Gastroesophageal sphincter (tissue), 4 donors: Measurements from ENCODE around the gene TNIP1. TPM values are rescaled to one million over a fixed set of nuclear protein-coding genes. Genes with fewer than 3 reads are reported as not detected.

Experiments used
- ATAC-seq: fragments of 150-250 bp; one replicate; pipeline ENCODE4 v1.9.1; 2016; ENCODE audit warnings: mild to moderate bottlenecking, moderate library complexity
- H3K27ac ChIP-seq, 4 donors: fragments of 200-600 bp; sonication (generic) in 3 of 4; 1 replicate in 3 of 4; 2 replicates in 1 of 4; pipeline ENCODE4 v1.5.1; 2016 to 2019
- H3K27me3 ChIP-seq: fragments of 200-600 bp; sonication (generic); one replicate; pipeline ENCODE4 v1.5.1; 2019
- H3K36me3 ChIP-seq, 2 donors: fragments of 200-600 bp; sonication (generic); one replicate each; pipeline ENCODE4 v1.5.1; 2019; ENCODE audit warnings: control low read depth in 1 of 2
- H3K4me1 ChIP-seq, 3 donors: fragments of 200-600 bp; sonication (generic); 1 replicate in 2 of 3; 2 replicates in 1 of 3; pipeline ENCODE4 v1.5.1; 2016 to 2019; ENCODE audit warnings: control low read depth in 2 of 3
- H3K4me3 ChIP-seq, 2 donors: fragments of 200-600 bp; sonication (generic); one replicate each; pipeline ENCODE4 v1.5.1; 2019; ENCODE audit warnings: mild to moderate bottlenecking in 1 of 2, moderate library complexity in 1 of 2
- H3K9me3 ChIP-seq, 3 donors: fragments of 200-600 bp; sonication (generic); one replicate each; pipeline ENCODE4 v1.5.1; 2017 to 2019; ENCODE audit warnings: control low read depth in 2 of 3
- CTCF ChIP-seq, 4 experiments: fragments of 200-600 bp in 2 of 4; fragments of 450-650 bp in 2 of 4; sonication (generic) in 1 of 4; IDR thresholded peaks; one replicate each; pipeline ENCODE4 v1.5.1; 2017 to 2019; ENCODE audit warnings: antibody characterized with exemption in 4 of 4, mild to moderate bottlenecking in 2 of 4, moderate library complexity in 2 of 4
- EP300 ChIP-seq: sonication (generic); formaldehyde crosslinking; IDR thresholded peaks from one replicate; pipeline ENCODE4 v1.6.1; 2017; ENCODE audit warnings: antibody characterized with exemption, mild to moderate bottlenecking
- POLR2A ChIP-seq, 2 donors: fragments of 450-650 bp; IDR thresholded peaks; one replicate each; pipeline ENCODE4 v1.6.1; 2017; ENCODE audit warnings: antibody characterized with exemption in 2 of 2, mild to moderate bottlenecking in 2 of 2, moderate library complexity in 1 of 2
- POLR2AphosphoS5 ChIP-seq: sonication (generic); formaldehyde crosslinking; IDR thresholded peaks from one replicate; pipeline ENCODE4 v1.6.1; 2017; ENCODE audit warnings: antibody characterized with exemption
- WGBS, 2 donors: methylation state at CpG; one replicate each; pipeline ENCODE4 v1.1.5; 2018; ENCODE audit warnings: low coverage in 1 of 2; 5-methylcytosine and 5-hydroxymethylcytosine counted together
- total RNA-seq, 4 donors: library from RNA; depleted of rRNA; stranded (reverse); fragments of >200 nt; gene quantifications; one replicate each; pipeline ENCODE4 v1.1.0, GENCODE V29; 2016

TNIP1 gene
- total RNA-seq, 4 donors from 2014 or later, result 74.2 to 142 (median 97.9) TPM

- Histone ChIP-seq H3K27me3 (no peaks in the 10 kb centered on the region), H3K36me3 (peaks cover 0 to 10% of the 10 kb centered on the region in 2 donors), H3K4me3 (no peak overlapping the region), H3K4me1 (peaks cover 6 to 50% (median 26%) of the 10 kb centered on the region in 3 donors), H3K9me3 (no peaks in the 10 kb centered on the region), H3K27ac (peak overlapping the region in 3 of 4 donors; percentile 65 to 77 (median 69))
- TF ChIP-seq CTCF (IDR thresholded peaks at IDR 0.05) (no peak), POLR2A (IDR thresholded peaks at IDR 0.05) (no peak), POLR2AphosphoS5 (no peak), EP300 (no peak)
- ATAC-seq, result no peak
- WGBS, 2 donors, result 68 to 71% methylated on average over 6 of the region's 6 CpGs
Measured at GRCh38 chr5:151096001-151096373, 15.2 kb upstream of the TNIP1 start.

- H3K9me3 ChIP-seq, result no peaks in the 10 kb centered on the region
- H3K4me3 ChIP-seq, result no peak overlapping the region
- H3K36me3 ChIP-seq, result peaks cover 0 to 5% of the 10 kb centered on the region in 2 donors
- WGBS, 2 donors, result 43 to 67% methylated on average over 4 to 5 of the region's 5 CpGs
- TF ChIP-seq EP300 (no peak), POLR2AphosphoS5 (peak; percentile 68), POLR2A (IDR thresholded peaks at IDR 0.05) (no peak), CTCF (IDR thresholded peaks at IDR 0.05) (no peak)
- peaks cover 6 to 45% (median 26%) of the 10 kb centered on the region in 3 donors for H3K4me1 ChIP-seq
- peak overlapping the region in 3 of 4 donors; percentile 65 to 77 (median 69) for H3K27ac ChIP-seq
- ATAC-seq, result peak; percentile 7
- H3K27me3 ChIP-seq, result no peaks in the 10 kb centered on the region
Measured at GRCh38 chr5:151095341-151096000, 14.6 kb upstream of the TNIP1 start.

GRCh38 chr5:151094852-151095245 is 14.0 kb upstream of the TNIP1 start:
- H3K4me1 ChIP-seq, result peaks cover 6 to 39% (median 26%) of the 10 kb centered on the region in 3 donors
- 38 to 48% methylated on average over 6 to 7 of the region's 8 CpGs for WGBS, 2 donors

DNA sequence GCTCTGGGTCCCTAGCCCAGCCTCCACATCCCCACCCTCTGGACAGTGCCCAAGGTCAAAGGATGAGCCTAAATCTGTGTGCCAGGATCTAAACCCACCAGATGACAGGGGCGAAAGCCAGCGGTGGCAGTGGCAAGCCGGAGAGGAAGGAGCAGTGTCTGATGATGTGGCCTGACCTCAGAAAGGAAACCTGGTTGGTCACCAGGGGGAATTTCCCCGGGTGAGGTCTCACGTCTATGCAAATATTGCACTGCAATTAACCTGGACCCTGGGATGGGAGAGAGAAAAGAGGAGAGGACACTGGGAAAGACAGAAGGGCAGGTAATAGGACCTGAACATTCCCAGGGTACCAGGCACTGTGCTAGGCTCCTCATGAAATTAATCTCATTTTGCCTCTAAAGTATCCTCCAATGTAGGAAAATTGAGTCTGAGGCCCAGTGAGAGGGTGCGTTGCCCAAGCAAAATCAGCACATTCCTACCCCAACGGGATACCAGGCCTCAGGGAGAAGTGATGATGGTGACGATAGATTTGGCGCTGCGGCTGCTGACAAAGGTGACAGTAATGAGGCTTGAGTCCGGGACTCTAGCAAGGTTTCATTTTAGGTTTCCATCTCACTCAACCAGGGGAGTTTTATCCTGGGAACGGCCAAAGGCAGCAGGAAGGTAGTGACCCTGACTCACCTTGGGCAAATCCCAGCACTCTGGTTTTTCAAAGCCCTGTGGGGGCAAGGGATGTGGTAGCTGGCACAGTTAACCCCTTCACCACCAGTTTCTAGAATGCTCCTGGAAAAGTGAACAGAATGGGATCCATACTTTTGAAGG is 13.4 kb upstream of the TNIP1 start:
- Histone ChIP-seq H3K27ac (peak overlapping the region in 3 of 4 donors; percentile 65 to 77 (median 69)), H3K4me3 (no peak overlapping the region), H3K36me3 (no peaks in the 10 kb centered on the region), H3K4me1 (peaks cover 6 to 38% (median 26%) of the 10 kb centered on the region in 3 donors), H3K27me3 (peaks cover 2% of the 10 kb centered on the region), H3K9me3 (no peaks in the 10 kb centered on the region)
- WGBS, 2 donors, result 31 to 45% methylated on average over 4 to 10 of the region's 12 CpGs
- ATAC-seq, result peak; percentile 2
- TF ChIP-seq POLR2AphosphoS5, result peak; percentile 7
- no peak for TF ChIP-seq EP300
- no peak for TF ChIP-seq CTCF (IDR thresholded peaks at IDR 0.05)
- no peak for TF ChIP-seq POLR2A (IDR thresholded peaks at IDR 0.05)

More at GRCh38 chr5:151094852-151095245, 14.0 kb upstream of the TNIP1 start:
- no peak overlapping the region for H3K4me3 ChIP-seq
- no peak for TF ChIP-seq POLR2AphosphoS5
- no peak for TF ChIP-seq CTCF (IDR thresholded peaks at IDR 0.05)
- TF ChIP-seq EP300, result no peak
- TF ChIP-seq POLR2A (IDR thresholded peaks at IDR 0.05), result no peak
- H3K27ac ChIP-seq, result peak overlapping the region in 3 of 4 donors; percentile 65 to 77 (median 69)
- no peaks in the 10 kb centered on the region for H3K36me3 ChIP-seq
- no peaks in the 10 kb centered on the region for H3K27me3 ChIP-seq
- peak; percentile 48 for ATAC-seq
- H3K9me3 ChIP-seq, result no peaks in the 10 kb centered on the region
